H1 (cell line): Measurements from ENCODE around the gene KIAA1328.

Source experiments
- ASH2L ChIP-seq: fragments of 200-600, 300-600 bp; sonication (generic); IDR thresholded peaks from one replicate; pipeline ENCODE4 v1.7.1; 2017; ENCODE audit warnings: low read length
- BCL11A ChIP-seq, 2 experiments: IDR thresholded peaks; one replicate each; pipeline ENCODE4 v1.6.1; 2011; ENCODE audit warnings: low read depth in 2 of 2, low read length in 2 of 2, mild to moderate bottlenecking in 2 of 2
- CBX5 ChIP-seq: fragments of 300-800, 300-1000 bp; sonication (generic); IDR thresholded peaks from 2 replicates; pipeline ENCODE4 v1.7.1; 2016; ENCODE audit warnings: antibody characterized with exemption, low read length, low read depth
- CREB1 ChIP-seq: IDR thresholded peaks from 2 replicates; pipeline ENCODE4 v1.6.1; 2012; ENCODE audit warnings: inconsistent platforms
- EZH2 ChIP-seq: fragments of 200-600 bp; sonication (generic); IDR thresholded peaks from 2 replicates; pipeline ENCODE4 v1.7.1; 2012; ENCODE audit warnings: low read depth, mild to moderate bottlenecking, moderate library complexity, low read length, inconsistent platforms; ENCODE audit not compliant: severe bottlenecking
- JUN ChIP-seq: IDR thresholded peaks from 2 replicates; pipeline ENCODE4 v1.6.1; 2011; ENCODE audit warnings: low read depth, mild to moderate bottlenecking, improper control_type of control experiment, low read length
- POLR2A ChIP-seq, 2 experiments: IDR thresholded peaks; 1 replicate in 1 of 2; 2 replicates in 1 of 2; pipeline ENCODE4 v1.6.1; 2011; ENCODE audit warnings: low read depth in 2 of 2, low read length in 2 of 2, mild to moderate bottlenecking in 2 of 2; ENCODE audit errors: control extremely low read depth in 1 of 2
- TBP ChIP-seq: IDR thresholded peaks from 2 replicates; pipeline ENCODE4 v1.6.1; 2011; ENCODE audit warnings: low read depth, low read length, improper control_type of control experiment
- TF ChIP-seq, protein P1 (sequence below), 3 experiments: IDR thresholded peaks; 1 replicate in 2 of 3; 2 replicates in 1 of 3; pipeline versions ENCODE4 v1.5.1 to v1.6.1; 2011; ENCODE audit warnings: low read length in 3 of 3, mild to moderate bottlenecking in 3 of 3, inconsistent platforms in 2 of 3, low read depth in 1 of 3, moderate library complexity in 1 of 3; ENCODE audit not compliant: insufficient read depth in 1 of 3; ENCODE audit errors: control extremely low read depth in 1 of 3

GRCh38 chr18:37254236-37254754 is 425.4 kb downstream of the KIAA1328 start:
- TF ChIP-seq JUN (no peak), CREB1 (no peak), BCL11A (IDR thresholded peaks at IDR 0.05; ENCODE audit: low read depth in 2 of 2, low read length in 2 of 2) (no peak), EZH2 (no peak), CBX5 (no peak), ASH2L (no peak), POLR2A (IDR thresholded peaks at IDR 0.05; ENCODE audit: control extremely low read depth in 1 of 2, low read depth in 2 of 2, low read length in 2 of 2) (no peak), TBP (no peak)
- TF ChIP-seq, protein P1, sequence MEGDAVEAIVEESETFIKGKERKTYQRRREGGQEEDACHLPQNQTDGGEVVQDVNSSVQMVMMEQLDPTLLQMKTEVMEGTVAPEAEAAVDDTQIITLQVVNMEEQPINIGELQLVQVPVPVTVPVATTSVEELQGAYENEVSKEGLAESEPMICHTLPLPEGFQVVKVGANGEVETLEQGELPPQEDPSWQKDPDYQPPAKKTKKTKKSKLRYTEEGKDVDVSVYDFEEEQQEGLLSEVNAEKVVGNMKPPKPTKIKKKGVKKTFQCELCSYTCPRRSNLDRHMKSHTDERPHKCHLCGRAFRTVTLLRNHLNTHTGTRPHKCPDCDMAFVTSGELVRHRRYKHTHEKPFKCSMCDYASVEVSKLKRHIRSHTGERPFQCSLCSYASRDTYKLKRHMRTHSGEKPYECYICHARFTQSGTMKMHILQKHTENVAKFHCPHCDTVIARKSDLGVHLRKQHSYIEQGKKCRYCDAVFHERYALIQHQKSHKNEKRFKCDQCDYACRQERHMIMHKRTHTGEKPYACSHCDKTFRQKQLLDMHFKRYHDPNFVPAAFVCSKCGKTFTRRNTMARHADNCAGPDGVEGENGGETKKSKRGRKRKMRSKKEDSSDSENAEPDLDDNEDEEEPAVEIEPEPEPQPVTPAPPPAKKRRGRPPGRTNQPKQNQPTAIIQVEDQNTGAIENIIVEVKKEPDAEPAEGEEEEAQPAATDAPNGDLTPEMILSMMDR (IDR thresholded peaks at IDR 0.05; ENCODE audit: control extremely low read depth in 1 of 3, insufficient read depth in 1 of 3, low read depth in 1 of 3, low read length in 3 of 3): no peak
